Activated CD8-positive, alpha-beta memory T cell treated with anti-CD3 and anti-CD28 coated beads, Interleukin-2, amount 50 U/mL, for 24 hours (primary cell): Measurements from ENCODE around the gene RHBDD1.

ENCODE experiments used
- DNase-seq: peaks from one replicate; pipeline ENCODE4 v3.0.0-alpha.2; 2020; ENCODE audit errors: extremely low read depth

The RHBDD1 gene

GRCh38 chr2:226915846-226916360 lies 80.0 kb downstream of the RHBDD1 start:
- DNase-seq = no peak

GRCh38 chr2:226916669-226917068 lies 80.8 kb downstream of the RHBDD1 start:
- DNase-seq = no peak

- no peak for DNase-seq
Observed at GRCh38 chr2:226932443-226932842, 96.6 kb downstream of the RHBDD1 start.

GRCh38 chr2:226934546-226935201 lies 98.8 kb downstream of the RHBDD1 start:
- no peak for DNase-seq

- no peak for DNase-seq
Observed at GRCh38 chr2:226943862-226944620, 108.2 kb downstream of the RHBDD1 start.

GRCh38 chr2:226953206-226953605 lies 117.4 kb downstream of the RHBDD1 start:
- no peak for DNase-seq

- DNase-seq = no peak
Observed at GRCh38 chr2:226953826-226954225, 118.0 kb downstream of the RHBDD1 start.

- DNase-seq = no peak
Observed at GRCh38 chr2:226956659-226957058, 120.8 kb downstream of the RHBDD1 start.

GRCh38 chr2:226959418-226959817 lies 123.6 kb downstream of the RHBDD1 start:
- no peak for DNase-seq

GRCh38 chr2:226962176-226962773 lies 126.4 kb downstream of the RHBDD1 start:
- DNase-seq = no peak

GRCh38 chr2:226963528-226963927 lies 127.7 kb downstream of the RHBDD1 start:
- DNase-seq = no peak

GRCh38 chr2:226965376-226965775 lies 129.5 kb downstream of the RHBDD1 start:
- DNase-seq = no peak

- DNase-seq = no peak
Observed at GRCh38 chr2:226969417-226970080, 133.7 kb downstream of the RHBDD1 start.

- DNase-seq = no peak
Observed at GRCh38 chr2:226970362-226970761, 134.5 kb downstream of the RHBDD1 start.

GRCh38 chr2:226971084-226971483 lies 135.2 kb downstream of the RHBDD1 start:
- no peak for DNase-seq

GRCh38 chr2:226971770-226972169 lies 135.9 kb downstream of the RHBDD1 start:
- DNase-seq = no peak

- DNase-seq = no peak
Observed at GRCh38 chr2:226973816-226974215, 138.0 kb downstream of the RHBDD1 start.

GRCh38 chr2:226977775-226978190 lies 141.9 kb downstream of the RHBDD1 start:
- no peak for DNase-seq

GRCh38 chr2:226978300-226978699 lies 142.4 kb downstream of the RHBDD1 start:
- no peak for DNase-seq

- DNase-seq = no peak
Observed at GRCh38 chr2:226979004-226979403, 143.2 kb downstream of the RHBDD1 start.

GRCh38 chr2:226981791-226982326 lies 146.0 kb downstream of the RHBDD1 start:
- DNase-seq = no peak
